NCI-H1930 (cell line): ENCODE data around the gene TOR1AIP2.
"Not testable (repeated sequence)": the region's sequence is repeated elsewhere in the genome, so short reads cannot be mapped to it uniquely, and the experiment has no call there.

Experiments used
- DNase-seq, 2 experiments: peaks; one replicate each; lab custom pipeline; 2025; lab: John Stamatoyannopoulos, UW

The TOR1AIP2 gene

DNA sequence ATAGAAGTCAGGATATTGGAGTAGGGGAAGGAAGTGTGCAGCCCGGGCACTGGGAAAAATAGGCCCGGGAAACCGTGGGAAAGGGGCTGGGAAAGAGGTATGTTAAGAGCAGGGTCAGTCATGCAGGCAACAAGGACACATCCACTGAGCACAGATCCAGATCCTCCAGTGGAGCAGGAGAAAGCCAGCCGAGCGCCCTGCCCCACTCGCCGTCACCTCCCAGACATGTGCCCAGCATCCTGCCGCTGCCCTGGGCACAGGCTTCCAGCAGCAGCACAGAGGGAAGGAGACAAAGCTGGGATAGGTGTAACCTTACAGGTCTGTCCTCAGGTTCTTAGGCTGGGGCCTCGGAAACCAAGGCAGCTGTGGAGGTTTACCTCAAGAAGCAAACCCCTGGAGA is 70.3 kb downstream of the TOR1AIP2 start:
- DNase-seq, result no peak

DNA sequence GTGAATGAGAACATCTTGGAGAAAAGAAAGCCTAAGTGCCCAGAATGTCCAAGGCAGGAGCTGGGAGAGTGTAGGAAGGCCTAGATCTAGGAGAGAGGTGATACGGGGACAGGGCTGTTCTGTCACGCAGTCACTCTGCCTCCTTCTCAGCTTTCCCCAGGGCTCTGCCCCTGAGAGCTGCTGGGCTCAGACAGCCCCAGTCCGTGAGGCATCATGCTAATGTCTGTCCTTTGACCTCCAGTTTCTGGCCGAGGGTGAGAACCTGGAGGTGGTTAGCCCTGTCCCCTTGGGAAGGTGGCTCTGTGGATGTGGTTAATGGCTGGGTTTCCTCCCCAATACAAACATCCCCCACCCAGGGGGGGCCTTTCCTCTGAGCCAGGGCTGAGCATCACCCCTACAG is 71.3 kb downstream of the TOR1AIP2 start:
- no peak for DNase-seq

DNA sequence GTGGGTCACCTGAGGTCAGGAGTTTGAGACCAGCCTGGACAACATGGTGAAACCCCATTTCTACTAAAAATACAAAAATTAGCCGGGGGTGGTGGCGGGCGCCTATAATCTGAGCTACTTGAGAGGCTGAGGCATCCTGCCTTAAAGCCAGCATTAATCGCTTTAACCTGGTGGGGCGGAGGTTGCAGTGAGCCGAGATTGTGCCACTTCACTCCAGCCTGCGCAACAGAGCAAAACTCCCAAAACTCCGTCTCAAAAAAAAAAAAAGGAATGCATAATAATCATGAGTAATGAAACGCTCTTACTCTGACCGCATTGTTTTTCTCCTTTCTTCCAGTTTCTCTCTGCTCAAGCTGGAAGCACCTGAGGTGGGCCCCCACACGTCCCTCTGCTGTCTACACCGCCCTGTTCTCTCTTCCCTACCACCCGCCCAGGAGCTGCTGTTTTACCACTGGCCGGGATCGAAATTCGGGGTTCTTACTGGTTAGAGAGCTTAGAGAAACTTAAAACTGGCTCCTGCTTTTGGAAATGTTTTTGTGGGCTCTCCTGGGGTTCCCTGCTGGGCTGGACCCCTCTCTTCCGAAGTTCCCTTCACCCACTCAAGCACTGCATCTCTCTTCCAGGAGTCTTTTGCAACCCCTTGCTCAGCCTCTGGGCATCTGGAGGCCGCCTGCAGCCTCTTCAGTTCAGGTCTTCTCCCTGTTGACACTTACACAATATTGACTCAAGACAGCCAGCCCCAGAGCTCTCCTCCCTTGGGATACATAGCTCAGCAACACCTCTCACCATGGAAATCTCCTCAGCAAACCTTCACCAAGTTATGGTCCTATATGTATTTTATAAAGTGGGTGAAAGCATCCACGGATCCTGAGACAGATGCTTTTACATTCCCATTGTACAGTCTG is 72.1 kb downstream of the TOR1AIP2 start:
- DNase-seq, result no peak

DNA sequence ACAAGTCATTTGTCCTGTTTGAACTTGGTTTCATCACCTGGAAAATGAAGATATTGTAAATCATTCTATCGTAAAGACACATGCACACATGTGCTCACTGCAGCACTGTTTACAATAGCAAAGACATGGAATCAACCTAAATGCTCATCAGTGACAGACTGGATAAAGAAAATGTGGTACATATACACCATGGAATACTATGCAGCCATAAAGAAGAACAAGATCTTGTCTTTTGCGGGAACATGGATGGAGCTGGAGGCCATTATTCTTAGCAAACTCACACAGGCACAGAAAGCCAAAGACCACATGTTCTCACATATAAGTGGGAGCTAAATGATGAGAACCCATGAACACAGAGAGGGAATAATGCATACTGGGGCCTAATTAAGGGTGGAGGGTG is 73.2 kb downstream of the TOR1AIP2 start:
- DNase-seq, result not testable (repeated sequence)

DNA sequence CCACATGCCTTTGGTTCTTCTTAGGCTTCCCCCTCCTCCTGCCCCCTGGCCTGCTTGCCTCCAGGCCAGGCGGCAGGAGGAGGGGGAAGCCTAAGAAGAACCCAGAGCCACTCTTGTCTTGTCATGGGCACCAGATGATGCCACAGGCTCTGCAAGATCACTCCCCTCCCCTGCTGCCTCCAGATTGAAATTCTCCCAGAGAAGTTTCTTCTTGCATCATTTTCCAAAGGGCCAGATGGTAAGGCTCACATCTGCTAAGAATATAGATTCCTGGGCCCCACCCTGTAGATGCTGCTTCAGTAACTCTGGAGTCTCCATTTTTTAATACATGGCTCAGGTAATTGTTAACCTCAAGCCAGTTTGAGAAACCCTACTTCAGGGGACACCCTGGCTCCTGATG is 73.7 kb downstream of the TOR1AIP2 start:
- no peak for DNase-seq

DNA sequence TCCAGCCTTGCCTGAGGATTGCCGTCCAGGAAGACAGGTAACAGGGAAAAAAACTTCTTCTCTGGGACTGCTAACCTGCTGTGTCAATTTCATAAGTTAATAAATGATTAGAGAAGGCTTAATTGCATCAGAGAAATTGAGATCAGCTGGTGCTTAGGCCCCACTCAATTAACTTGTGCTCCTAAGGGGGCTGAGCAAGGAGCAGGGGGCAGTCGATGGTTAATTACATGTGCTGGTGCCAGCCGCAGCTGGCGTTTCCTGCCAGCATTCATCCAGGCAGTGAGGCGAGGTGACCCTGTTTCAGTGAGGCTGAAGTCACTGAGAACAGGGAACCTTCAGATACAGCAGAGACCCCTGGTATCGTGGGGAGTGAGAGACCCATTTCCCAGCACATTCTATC is 74.5 kb downstream of the TOR1AIP2 start:
- DNase-seq, result no peak

DNA sequence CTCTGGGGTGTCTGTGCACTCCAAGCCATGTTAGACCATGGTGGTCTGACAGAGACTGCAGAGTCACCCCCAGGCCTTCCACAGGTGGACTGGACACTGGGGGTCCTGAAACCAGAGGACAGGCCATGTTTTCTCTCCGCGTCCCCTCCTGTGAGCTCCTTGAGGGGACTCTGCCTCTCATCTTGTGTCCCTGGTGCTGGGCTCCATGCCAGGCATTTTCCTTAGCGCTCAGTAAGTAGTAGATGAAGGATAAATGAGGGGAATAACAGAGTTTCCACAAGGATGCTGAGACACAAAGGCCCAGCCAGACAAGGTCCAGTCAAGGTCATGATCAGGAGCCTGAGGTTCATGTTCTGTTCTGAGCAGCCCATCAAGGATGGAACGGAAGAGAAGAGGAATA is 77.1 kb downstream of the TOR1AIP2 start:
- DNase-seq, result no peak

DNA sequence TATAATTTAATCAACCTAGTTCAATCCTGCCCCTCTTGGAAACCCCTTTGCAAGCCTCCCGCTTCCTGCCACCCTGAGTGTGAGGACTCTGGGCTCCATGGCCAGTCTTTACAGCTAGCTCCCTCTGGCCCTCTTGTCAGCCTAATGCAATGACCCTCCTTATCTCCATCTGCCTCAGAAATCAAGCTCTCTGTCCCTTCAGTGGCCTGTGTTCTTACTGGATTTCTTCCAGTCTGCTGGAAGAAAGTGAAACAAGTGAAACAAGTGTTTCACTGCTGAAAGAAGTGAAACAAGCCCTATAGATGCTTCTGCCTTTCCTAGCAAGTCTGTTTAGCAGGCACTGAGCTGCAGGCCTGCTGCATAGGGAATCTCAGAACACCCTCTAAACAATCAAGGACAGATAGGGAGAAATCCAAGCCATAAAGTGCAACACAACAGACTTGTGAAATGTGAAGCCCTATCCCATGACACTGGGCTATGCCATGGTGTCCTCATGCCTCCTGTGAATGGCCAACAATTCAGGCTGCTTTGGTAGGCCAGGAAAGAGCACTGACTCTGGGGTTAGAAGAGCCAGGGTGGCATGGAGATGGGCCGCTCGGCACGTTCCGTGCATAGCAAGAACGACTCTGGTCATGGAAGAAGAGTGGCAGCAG is 78.6 kb downstream of the TOR1AIP2 start:
- no peak for DNase-seq

DNA sequence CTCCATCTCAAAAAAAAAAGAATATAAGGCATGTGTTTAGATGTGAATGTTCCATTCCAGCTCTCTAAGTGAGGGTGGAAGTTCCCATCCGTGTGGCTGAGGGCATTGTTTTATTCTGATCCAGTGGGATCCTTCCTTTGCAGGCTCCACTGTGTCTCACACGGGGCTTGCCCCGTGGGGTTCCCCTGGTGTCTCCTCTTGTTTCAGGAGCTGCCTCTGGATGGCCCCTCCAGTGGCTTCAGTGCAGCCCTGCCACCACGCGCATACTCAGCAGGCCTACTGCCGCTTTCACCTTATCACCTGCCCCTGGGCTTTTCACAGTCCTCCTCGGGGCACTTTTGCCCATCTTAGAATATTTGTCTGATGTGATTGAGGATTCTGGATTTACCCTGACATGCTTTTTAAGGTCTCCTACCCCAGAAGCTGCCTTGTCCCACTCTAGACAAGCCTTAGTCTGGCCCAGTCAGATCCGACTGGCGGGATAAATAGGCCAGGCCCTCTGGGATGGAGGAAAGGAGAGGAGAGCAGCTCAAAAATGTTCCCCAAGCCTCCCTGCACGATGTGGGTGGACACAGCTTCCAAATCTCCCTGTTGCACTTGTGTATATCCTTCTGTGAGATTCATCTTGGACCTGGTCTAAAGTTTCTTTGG is 79.3 kb downstream of the TOR1AIP2 start:
- no peak for DNase-seq

DNA sequence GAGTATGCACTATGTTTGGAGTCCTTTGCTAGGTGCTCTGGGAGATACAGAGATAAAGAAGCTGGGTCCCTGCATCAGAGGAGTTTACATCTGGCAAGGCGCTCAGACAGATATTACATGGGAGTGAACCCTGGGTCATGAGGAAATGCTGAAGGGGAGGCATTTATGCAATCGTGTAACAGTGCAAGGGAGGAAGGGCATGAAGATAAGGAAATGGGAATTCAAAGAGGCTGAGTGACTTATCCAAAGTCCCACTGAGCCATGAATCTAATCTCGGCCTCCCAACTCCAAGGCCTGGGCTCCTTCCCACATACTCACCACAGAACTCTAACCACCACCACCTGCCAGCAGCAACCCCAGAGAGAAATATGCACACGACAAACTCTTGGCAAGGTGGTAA is 82.9 kb downstream of the TOR1AIP2 start:
- no peak for DNase-seq

DNA sequence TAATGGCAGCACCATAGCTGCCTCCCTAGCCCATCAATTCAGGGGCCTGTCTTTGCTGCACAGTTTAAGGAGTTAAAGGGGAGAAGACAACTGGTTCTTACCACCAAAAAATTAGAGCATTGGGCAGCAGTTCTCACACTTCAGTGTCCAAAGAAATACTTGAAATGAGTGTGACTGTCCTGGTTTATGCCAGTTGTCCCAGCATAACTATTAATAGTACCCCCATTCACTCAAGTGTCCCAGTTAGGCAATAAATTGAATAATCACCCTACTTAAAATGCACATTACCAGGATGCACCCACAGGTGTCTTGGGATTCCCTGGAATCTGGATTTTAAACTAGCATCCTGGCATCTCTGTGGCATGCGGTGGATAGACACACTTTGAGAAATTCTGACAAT is 83.5 kb downstream of the TOR1AIP2 start:
- DNase-seq, result no peak

DNA sequence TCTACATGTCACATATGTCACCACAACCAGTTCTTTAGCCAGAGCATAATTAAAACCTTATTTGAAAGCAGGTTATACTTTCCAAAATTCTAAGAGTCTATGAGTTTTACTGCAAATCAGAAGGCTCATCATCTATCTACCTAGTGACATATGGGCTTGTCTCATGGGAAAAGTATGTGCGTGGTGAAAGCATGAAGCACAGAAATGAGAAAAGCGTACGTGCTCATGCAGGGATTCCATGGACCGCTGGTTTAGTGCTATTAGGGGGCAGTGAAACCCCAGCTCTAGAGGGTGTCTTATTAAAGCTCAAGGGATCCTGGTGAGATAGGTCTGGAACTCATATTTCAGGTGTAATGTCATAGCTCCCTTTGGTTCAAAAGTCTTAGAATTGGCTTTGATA is 84.3 kb downstream of the TOR1AIP2 start:
- DNase-seq, result no peak
